ENCODE data around the gene GALNT2. TPM values are rescaled to one million over a fixed set of nuclear protein-coding genes. Genes with fewer than 3 reads are reported as not detected.

Gene GALNT2
- polyA plus RNA-seq, 1 donor, result 83.5 TPM

- no peak for DNase-seq
Measured at GRCh38 chr1:230286166-230286889, 219.3 kb downstream of the GALNT2 start.

GRCh38 chr1:230286890-230287269 is 219.8 kb downstream of the GALNT2 start:
- DNase-seq, result no peak

GRCh38 chr1:230287674-230288315 is 220.8 kb downstream of the GALNT2 start:
- DNase-seq, result no peak

- no peak for DNase-seq
Measured at GRCh38 chr1:230288641-230289349, 221.8 kb downstream of the GALNT2 start.

GRCh38 chr1:230289350-230289644 is 222.3 kb downstream of the GALNT2 start:
- no peak for DNase-seq

- DNase-seq, result no peak
Measured at GRCh38 chr1:230291731-230292620, 224.9 kb downstream of the GALNT2 start.

GRCh38 chr1:230292689-230293389 is 225.8 kb downstream of the GALNT2 start:
- no peak for DNase-seq

GRCh38 chr1:230293390-230293700 is 226.3 kb downstream of the GALNT2 start:
- DNase-seq, result no peak

- no peak for DNase-seq
Measured at GRCh38 chr1:230295367-230295766, 228.3 kb downstream of the GALNT2 start.

GRCh38 chr1:230299191-230300006 is 232.4 kb downstream of the GALNT2 start:
- DNase-seq, result no peak

GRCh38 chr1:230300322-230301301 is 233.6 kb downstream of the GALNT2 start:
- no peak for DNase-seq

GRCh38 chr1:230301322-230301721 is 234.3 kb downstream of the GALNT2 start:
- DNase-seq, result no peak

GRCh38 chr1:230301822-230302221 is 234.8 kb downstream of the GALNT2 start:
- no peak for DNase-seq

GRCh38 chr1:230303069-230303468 is 236.0 kb downstream of the GALNT2 start:
- no peak for DNase-seq

- no peak for DNase-seq
Measured at GRCh38 chr1:230303822-230304221, 236.8 kb downstream of the GALNT2 start.

- DNase-seq, result no peak
Measured at GRCh38 chr1:230306169-230306568, 239.1 kb downstream of the GALNT2 start.

GRCh38 chr1:230307213-230307612 is 240.2 kb downstream of the GALNT2 start:
- no peak for DNase-seq

- no peak for DNase-seq
Measured at GRCh38 chr1:230308039-230308438, 241.0 kb downstream of the GALNT2 start.

- no peak for DNase-seq
Measured at GRCh38 chr1:230308821-230309220, 241.8 kb downstream of the GALNT2 start.

- DNase-seq, result no peak
Measured at GRCh38 chr1:230309646-230310177, 242.7 kb downstream of the GALNT2 start.
